Stimulated activated CD8-positive, alpha-beta memory T cell treated with anti-CD3 and anti-CD28 coated beads, Interleukin-7, amount 100 ng/mL, for 4 hours (primary cell): ENCODE measurements around the gene ASCC3.

Experiments
- DNase-seq, 2 donors: peaks; one replicate each; pipeline ENCODE4 v3.0.0-alpha.2; 2020; ENCODE audit warnings: low read depth in 2 of 2

Gene ASCC3

DNA sequence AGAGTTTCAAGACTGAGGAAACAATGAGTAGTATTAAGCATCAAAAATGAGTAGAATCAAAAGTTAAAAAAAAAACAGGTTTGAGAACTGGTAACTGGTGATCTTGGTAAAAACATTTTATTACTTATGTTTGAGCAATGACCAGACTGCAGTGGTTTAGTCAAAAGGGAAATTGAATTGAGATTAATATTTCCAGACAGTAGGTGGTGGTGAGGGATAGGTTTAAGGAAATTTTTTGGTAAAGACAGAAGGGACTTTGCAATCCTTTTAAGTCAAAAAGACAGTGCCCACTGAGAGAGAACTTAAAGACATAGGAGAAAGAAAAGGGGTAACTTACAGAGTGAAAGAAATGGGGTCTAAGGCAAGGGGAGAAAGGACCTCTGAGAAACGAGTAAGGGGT, 156.9 kb downstream of the ASCC3 start:
- no peak for DNase-seq

DNA sequence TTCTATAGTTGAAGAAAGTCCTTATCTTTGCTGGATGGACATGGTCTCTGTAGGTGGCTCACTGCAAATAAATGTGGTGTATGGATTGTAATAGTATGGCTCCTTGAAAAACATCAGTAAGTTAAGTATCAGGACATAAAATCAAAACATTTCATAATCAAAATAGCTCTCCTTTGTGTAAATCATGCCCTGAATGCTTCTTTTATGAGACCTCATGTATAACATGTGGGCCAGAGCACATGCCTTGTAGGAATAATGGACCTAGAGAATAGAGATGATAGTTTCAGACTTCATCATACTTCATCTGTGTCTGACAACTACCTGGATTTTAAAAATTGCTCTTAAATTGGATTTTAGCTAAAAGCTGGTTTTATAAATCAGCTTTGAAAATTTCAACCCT, 159.9 kb downstream of the ASCC3 start:
- no peak for DNase-seq

DNA sequence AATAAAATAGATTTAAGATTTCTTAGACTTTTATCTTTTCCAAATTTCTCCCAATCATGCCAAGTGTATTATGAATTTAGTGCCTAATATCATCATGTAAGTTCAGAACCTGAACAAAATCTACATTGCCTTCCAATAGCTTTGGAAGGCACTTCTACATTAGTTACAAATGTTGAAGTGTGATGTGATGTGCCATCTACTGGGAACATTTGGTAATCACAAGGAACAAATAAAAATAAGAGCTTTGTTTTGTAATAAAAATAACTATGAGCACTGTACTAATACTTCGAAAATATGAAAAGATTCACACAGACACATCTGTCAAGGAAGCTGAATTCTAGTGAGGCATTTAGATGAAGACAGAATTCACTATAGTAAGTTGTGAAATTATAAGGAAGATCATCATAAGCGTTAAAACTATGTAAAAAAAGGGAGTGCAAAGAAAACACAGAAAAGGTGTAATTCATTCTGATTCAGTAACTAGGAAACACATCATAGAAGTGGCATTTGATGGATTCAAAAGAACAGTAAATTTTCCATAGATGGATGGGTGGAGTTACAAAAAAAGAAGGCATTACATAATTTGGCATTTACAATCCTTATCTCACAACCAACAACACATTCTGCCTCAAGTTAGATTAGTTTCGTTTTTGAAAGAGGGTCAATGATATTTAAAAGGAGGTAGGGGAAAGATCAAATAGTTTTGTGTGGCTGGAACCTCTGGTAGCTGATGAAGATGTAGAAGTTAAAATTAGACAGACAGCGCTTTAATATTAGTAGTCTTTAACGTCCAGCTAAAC, 161.0 kb downstream of the ASCC3 start:
- DNase-seq, result no peak

DNA sequence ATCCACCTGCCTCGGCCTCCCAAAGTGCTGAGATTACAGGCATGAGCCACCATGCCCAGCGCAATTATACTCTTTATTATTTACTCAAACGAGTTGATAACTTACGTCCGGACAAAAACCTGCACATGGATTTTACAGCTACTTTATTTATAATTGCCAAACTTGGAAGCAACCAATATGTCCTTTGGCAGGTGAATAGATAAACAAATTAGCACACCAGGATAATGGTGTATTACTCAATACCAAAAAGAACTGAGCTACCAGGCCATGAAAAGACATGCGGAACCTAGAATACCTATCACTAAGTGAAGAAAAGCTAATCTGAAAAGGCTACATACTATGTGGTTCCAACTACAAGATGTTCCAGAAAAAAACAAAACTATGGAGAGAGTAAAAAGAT, 168.1 kb downstream of the ASCC3 start:
- no peak for DNase-seq

DNA sequence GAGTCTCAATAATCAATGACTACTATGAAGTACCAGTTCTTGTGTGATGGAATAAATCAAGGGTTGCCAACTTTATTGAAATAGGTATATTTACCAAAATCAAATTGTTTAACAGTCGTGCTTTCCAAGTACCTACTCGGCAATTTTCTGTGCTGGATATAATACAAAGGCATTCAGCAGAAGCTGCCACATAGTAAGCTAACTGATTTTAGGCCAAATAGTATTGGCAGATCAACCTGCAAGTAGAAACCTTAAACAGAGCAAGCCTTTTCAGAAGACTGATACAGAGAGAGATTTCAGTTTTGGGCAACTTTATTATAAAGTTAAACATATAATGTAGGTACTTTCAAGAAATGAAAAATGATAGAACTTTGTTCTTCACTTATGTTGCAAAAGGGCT, 174.6 kb downstream of the ASCC3 start:
- DNase-seq, result no peak

DNA sequence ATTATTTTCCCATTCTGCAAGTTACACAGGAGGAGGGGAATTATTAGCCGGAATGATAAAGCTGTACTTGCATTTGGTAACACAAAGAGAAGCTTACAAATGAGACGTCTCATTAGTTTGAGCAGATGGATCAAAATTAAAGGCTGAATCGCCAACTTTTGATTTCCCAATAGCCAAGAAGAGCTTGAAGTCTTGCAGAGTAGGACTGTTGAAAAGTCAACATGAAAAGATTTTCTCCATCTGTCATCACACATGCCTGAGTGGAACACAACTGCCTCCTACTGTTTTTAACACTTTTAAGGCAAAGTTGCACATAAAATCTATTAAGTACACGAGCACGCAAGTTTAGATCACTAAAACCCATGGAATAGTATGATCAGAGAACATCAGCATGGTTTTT, 176.2 kb downstream of the ASCC3 start:
- DNase-seq, result no peak

DNA sequence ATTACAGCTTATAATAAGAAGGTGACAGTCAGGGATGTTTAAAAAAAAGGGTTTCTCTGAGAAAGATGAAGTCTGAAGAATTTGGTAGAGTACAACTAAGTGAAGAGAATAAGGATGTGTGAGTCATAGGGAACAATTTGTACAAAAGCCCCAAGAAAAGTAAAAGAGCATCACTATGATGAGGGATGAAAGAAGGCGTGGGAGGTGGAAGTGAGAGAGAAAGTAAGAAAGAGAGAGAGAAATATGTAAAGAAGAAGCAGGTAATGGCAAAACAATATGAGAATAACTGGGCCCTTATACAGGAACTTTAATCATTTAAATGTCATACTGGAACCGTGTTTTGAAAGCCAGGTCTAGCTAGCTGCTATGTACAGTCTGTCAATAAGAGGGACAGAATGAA, 179.4 kb downstream of the ASCC3 start:
- no peak for DNase-seq

DNA sequence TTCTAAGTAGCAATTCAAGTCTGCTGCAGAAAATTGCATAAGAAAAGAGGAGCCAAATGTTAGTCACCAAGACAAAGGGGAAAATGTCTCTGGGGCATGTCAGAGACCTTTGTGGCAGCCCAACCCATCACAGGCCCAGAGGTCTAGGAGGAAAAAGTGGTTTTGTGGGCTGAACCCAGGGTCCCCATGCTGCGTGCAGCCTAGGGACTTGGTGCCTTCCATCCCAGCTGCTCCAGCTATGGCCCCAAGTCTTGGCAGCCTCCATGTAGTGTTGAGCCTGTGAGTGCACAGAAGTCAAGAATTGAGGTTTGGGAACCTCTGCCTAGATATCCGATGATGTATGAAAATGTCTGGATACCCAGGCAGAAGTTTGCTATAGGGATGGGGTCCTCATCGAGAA, 181.1 kb downstream of the ASCC3 start:
- no peak for DNase-seq

DNA sequence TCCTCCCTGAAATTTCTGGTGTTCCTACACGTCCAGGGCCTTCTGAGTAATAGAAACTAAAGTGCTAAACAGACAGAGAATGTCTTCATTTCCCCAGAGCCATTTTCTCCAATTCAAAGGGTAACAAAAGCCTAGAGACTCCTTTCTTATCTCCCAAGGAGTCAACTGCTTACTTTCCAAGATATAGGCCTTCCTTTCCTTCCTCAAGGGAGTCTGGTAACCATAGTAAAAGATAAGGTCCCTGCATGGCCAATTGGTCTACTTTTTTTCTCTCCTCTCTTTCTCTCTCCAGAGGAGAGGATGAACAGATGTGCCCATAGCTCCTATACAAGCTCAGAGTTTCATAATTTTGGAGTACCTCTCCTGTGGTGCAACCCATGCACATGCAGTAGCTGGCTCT, 185.7 kb downstream of the ASCC3 start:
- DNase-seq, result no peak

DNA sequence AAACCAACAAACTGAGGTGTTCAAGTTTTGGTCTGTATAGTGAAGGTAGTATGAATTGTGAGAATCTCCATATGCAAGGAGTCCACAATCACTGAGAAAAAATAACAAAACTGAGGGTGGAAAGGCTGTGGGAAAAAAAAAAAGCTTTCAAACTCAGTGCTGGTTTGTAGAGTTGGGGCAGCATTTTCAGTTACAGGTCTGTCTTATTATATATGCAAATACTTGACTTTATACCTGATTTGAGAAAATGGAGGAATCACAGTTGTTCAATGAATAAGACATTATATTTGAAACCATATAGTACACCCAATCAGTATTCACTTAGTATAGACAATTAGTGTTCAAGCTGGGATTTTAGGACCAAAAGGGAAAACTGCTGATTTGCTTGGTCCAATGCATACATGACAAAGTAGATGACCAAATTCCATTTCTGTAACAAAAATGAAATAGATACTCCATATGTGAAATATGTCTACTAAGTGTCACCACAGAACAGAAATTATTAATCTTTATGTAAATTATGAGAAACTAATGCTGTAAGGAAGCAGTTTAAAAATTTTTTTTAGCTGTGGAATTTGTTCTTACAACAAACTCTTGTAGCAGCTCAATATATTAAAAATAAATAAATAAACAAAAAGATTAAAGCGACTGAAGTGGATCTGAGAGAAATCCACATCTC, 187.7 kb downstream of the ASCC3 start:
- DNase-seq, result no peak

DNA sequence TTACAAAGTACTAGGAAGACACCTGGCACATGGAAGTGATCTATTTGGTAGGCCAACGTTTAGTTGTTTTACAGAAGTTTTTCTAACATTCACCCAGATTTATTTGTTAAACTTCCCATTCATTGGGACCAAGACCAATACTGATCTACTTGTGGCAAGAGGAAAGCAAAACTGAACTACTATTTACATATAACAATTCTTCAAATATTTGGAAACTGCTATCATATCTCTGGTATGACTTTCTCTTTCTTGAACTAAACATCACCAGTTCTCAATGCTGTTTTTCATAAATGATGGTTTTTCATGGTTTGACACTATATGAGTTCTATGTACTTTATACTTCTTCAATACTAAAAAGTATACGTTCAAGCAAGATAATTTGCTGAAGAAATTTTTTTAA, 189.2 kb downstream of the ASCC3 start:
- DNase-seq, result no peak

DNA sequence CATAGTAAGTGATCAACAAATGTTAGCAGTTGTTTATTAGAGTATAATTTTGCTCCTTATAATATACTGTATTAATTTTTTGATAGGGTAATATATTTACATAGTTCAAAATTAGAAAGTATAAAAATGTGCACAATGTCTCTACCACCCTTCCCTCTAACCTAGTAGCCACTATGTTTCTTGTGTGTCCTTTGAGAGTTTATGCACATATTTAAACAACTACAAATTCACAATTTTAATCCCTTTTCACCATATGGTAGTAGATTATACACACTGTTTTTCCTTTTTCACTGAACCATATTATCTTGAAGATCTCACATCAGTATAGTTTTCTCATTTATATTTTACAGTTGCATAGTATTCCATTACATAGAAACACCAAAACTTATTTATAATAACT, 194.9 kb downstream of the ASCC3 start:
- DNase-seq, result no peak

DNA sequence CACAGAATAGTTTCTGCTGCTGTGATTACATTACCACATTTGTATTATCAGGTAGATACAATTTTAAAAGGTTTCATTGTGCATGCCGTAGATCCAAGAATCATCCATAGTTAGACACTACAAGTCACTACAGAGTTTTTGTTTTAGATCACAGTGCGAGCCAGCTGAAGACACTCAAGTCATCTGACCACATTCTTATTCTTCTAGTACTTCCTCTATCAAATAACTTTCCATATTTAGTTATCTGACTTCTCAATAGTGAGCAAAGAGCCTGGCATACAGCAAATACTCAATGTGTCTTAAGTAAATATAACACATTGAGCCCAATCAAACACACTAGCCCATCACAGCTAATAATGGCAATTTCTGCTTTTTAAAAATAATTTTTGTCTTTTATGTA, 195.4 kb downstream of the ASCC3 start:
- no peak for DNase-seq

DNA sequence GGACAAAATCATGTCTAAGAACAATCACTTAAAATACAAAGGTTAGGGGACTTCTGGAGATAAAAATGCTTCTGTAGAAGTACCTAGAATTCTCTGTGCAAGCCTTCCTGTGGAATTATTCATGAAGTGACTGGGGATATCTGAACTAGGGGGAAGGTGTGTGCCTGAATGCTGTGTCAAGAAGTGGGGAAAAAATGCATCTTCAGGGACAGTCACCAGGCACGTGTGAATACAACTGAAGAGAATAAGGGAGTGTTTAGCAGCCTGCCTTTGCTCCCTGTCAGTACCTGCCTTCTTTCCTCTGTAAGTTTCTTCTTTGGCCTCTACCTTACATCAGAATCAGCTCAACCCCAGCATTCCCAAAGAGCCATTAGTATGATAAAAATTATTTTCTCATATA, 201.0 kb downstream of the ASCC3 start:
- no peak for DNase-seq

DNA sequence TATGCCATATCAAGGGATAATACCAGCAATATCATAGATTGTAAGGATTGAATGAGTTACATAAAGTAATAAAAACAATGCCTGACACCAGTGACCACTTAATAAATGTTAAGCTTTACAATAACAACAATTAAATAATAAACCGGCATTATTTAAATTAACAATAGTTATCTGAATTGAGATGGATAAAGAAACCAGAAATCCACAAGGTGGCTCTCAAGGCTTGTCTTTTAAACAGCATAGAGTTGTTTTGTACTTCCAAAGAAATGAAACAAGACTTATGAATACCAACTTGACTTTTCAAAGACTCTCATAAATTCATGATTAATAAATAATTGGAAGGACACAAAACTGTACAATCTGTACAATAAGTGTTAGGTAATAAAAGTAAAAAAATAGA, 203.1 kb downstream of the ASCC3 start:
- no peak for DNase-seq

DNA sequence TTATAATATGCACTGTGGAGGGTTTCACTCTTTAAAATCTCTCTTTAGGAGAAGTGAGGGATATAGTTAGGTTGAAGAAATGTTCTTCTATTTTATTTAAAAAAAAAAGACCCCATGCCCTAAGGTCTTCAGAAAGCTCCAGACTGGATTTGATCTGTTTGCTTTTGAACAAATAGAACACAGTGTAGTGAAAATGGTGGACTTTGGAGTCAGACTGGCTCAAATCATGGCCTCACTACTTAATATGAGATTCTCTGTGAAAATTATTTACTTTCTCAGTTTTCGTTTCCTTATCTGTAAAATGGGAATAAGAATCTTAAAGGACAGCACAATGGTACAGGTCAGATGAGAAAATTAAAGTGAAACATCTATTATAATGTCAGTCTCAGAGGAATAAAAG, 203.9 kb downstream of the ASCC3 start:
- no peak for DNase-seq

DNA sequence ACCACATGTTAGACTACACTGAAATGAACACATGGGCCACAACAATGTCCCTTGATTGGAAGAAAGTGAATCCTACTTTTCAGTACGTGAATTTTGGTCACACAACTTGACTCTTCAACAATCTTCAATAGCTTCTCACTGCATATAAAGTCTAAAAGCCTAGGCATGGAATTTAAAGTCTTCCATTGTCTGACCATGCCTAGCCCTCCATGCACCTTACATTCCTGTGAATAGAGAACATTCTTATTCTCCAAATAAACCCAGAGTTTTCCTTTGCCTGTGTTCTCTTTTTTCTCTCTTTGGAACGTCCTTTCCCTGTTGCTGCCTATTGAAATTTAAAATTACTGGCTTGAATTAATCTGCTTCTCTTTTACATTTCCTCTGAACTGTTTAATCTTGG, 207.5 kb downstream of the ASCC3 start:
- DNase-seq, result no peak

DNA sequence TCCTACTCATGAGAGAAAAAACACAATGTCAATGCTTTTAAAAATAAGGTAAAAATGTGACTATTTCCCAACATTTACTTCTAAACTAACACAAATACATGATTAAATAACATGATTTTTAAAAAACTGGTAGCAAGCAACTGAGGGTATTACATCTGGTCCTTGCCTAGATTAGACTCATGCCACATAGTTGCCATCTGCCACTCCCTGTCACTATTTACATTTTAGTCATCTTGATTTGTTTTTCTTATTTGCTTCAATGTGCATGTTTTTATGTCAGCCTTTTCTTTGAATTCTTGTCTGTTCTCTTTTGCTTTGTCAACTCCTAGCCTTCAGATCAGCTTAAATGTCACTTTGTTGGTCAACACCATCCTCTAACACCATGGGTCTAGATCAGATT, 209.4 kb downstream of the ASCC3 start:
- no peak for DNase-seq

DNA sequence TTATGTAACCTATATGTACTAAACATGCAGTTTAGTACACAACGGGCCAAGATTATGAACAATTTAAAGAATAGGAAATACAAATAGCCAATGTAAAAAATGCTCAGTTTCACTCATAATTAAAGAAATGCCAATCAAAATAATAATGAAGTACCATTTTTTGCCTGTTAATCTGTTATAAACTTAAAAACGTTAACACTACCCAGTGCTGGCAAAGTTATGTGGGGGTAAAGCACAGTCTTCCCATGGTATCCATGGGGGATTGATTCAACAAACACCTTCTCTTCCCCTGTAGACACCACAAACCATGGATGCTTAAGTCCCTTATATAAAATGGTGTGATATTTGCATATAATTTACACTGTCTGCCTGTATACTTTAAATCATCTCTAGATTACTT, 211.1 kb downstream of the ASCC3 start:
- no peak for DNase-seq

DNA sequence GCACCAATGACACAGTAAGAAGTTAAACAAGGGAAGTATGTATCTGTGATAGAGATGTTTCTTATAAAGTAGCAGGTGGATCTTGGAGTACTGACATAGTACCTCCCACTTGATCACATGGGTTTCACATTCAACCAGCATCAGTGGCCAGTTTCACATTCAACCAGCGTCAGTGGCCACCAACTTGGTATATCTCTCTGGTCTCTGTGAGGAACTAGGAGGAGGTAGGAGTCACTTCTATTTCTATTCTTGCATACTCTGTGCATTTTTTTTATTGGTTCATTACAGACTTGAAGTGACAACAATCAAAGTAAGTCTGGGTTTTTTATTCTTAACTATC, 216.1 kb downstream of the ASCC3 start:
- no peak for DNase-seq

DNA sequence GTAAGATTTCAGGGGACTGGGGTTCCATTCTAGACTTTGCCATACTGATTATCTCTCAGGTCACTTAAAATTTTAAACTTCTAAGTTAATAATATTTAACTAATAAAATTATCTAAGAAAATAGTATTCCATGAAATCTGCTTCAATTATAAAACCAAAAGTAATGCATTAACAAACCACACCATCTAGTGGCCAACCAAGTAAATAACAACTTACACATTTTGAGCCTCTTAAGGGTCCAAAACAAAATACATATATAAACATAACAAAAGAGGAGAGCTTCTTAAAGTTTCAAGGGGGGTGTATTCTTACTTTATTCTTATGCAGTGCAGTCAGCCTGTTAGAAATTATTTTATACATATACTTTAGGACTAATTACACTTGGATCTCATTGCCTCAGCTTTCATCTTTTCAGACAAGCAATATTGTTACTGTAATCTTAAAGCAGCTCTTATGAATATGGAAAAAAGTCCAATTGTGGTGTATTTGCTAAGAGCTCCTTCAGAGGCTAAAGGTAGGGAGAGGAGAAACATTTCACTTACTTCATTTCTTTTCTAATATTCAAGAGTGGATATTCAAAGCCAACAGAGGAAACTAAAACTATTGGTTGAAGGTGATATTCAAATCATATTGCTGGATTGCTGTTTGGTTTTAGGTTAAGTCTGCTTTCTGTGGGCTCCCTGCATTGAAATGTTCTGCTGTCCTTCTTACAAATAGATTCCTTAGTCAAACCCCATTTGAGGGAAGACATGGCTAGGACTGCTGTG, 216.7 kb downstream of the ASCC3 start:
- DNase-seq, result no peak

DNA sequence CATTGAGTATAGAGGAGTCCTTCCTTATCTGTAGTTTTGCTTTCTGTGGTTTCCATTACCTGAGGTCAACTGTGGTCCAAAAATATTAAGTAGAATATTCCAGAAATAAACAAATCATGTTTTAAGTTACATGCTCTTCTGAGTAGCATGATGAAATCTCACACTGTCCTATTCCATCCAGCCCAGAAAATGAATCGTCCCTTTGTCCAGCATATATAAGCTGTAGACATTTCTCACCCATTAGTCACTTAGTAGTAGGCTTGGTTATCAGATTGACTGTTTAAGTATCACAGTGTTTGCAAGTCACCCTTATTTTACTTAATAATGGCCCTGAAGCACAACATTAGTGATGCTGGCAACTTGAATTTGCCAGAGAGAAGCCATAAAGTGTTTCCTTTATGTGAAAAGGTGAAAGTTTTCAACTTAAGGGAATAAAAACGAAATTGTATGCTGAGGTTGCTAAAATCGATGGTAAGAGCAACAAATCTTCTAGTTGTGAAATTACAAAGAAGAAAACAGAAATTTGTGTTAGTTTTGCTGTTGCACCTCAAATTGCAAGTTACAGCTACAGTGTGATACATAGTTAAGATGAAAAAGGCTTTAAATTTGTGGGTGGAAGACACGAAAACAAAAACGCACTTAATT, 217.8 kb downstream of the ASCC3 start:
- no peak for DNase-seq

DNA sequence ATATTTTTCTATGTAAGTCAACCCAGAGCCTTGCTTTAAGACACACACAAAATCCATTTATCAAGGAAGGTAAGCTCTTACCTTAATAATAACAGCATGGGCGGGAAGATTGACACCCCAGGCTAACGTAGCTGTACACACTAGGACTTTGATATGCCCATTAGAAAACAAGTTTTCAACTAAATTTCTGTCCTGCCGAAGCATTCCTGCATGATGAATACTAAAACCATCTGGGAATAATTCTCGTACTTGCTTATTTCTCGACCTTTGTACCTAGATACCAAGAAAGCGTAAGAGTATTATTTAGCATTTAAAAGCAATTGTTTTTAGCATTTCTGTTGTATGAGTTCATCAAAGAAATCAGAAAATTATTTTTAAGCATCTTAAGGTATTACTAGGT, 218.9 kb downstream of the ASCC3 start:
- no peak for DNase-seq
